ENCODE results near the gene TNFRSF6B. TPM values are rescaled to one million over a fixed set of nuclear protein-coding genes. Genes with fewer than 3 reads are reported as not detected.

Gene TNFRSF6B
- total RNA-seq, 1 donor from 2014 or later: not detected

DNA sequence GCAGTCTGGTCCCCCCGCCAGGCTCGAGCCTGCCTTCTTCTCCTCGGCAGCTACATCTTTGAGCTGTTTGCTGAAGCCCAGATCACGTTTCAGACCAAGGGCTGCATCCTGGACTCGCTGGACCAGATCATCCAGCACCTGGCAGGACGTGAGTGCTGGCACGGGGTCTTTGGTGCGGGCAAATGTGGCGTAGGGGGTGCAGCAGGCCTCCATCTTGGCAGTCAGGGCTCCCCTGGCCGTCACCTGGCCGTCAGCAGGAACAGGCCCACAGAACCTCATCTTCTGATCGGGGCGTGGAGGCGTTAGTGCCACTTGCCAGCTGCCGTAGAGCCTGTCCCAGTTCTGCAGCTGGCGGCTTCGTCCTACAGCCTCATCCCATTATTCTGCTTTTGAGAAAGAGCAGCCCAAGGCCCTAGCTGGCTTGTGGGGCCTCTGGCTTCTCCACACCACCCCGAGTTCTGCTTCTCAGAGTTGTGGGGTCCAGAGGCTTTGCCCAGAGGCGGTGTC, 16.6 kb upstream of the TNFRSF6B start:
- no peaks in the 10 kb centered on the region for H3K9me3 Mint-ChIP-seq
- peaks cover 8% of the 10 kb centered on the region for H3K36me3 Mint-ChIP-seq (ENCODE audit: low read depth)
- no peak overlapping the region for H3K27ac Mint-ChIP-seq (ENCODE audit: unreplicated experiment)
- H3K27me3 Mint-ChIP-seq (ENCODE audit: low read depth): no peaks in the 10 kb centered on the region
- H3K4me3 Mint-ChIP-seq: no peak overlapping the region
- TF ChIP-seq CTCF (conservative IDR thresholded peaks at IDR 0.05): no peak
- H3K4me1 Mint-ChIP-seq: peaks cover 6% of the 10 kb centered on the region
- no peak for DNase-seq (ENCODE audit: low read depth, low spot score)

GRCh38 chr20:63680427-63680826, 16.0 kb upstream of the TNFRSF6B start:
- Mint-ChIP-seq H3K36me3 (ENCODE audit: low read depth) (peaks cover 8% of the 10 kb centered on the region), H3K4me3 (no peak overlapping the region), H3K4me1 (peaks cover 6% of the 10 kb centered on the region), H3K27me3 (ENCODE audit: low read depth) (no peaks in the 10 kb centered on the region), H3K27ac (ENCODE audit: unreplicated experiment) (no peak overlapping the region), H3K9me3 (no peaks in the 10 kb centered on the region)
- no peak for DNase-seq (ENCODE audit: low read depth, low spot score)
- no peak for TF ChIP-seq CTCF (conservative IDR thresholded peaks at IDR 0.05)

DNA sequence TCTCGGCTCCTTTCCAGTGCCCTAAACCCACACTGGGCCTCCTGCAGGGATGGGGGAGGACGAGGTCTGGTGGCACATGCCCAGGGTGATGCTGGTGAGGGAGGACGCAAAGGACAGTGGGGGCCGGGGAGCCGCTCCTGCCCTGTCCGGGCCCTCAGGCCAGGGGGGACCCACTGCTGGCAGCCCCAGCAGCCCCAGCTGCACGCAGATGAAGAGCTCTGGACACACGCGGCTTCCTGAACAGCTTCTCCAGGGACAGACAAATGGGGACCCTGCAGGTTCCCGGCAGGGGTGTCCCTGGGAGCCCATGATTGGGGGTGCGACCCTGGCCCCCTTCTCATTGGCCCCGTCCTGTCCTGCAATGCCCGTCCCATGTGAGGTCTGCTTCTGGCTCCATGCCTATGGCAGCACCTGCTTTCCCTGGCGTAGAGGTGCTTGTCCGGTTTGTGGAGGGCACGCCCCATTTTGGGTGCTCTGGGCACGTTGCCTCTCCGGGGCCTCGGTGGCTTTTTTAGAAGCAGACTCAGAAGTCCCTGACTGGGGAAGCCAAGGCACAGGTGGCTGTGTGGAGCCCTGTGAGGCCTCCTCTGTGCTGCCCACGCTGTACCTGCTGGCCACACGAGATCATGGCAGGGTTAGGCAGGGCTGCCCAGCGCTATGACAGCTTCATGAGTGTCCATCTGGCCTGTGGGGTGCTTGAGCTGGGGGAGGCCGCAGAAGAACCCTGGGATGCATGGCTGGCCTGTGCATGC, 15.4 kb upstream of the TNFRSF6B start:
- DNase-seq (ENCODE audit: low read depth, low spot score): no peak
- H3K27me3 Mint-ChIP-seq (ENCODE audit: low read depth): no peaks in the 10 kb centered on the region
- H3K36me3 Mint-ChIP-seq (ENCODE audit: low read depth): peaks cover 8% of the 10 kb centered on the region
- H3K4me3 Mint-ChIP-seq: no peak overlapping the region
- peaks cover 6% of the 10 kb centered on the region for H3K4me1 Mint-ChIP-seq
- TF ChIP-seq CTCF (conservative IDR thresholded peaks at IDR 0.05): no peak
- no peak overlapping the region for H3K27ac Mint-ChIP-seq (ENCODE audit: unreplicated experiment)
- no peaks in the 10 kb centered on the region for H3K9me3 Mint-ChIP-seq

DNA sequence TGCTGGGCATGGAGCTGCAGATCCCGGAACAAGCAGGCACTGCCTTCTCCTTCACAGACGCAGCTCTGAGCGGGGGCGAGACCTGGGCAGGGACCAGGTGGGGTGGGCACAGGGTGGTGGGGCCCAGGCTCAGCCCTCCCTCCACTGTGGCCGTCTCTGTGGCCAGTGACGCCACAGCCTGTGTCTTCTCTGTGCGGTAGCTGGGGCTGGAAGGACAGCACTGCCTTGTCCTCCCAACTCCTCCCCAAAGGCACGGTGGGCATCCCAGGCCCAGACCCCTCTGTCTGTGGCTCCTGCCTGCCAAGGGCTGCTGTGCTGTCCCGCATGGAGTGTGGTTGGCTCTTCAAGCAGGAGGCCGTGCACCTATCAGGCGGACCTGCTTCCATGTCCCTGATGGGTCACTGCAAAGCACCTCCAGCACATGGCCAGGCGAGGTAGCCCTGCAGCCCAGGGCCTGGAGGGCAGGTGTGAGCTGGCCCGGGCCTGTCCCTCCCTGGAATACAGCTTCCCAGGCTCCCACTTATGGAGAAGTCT, 14.8 kb upstream of the TNFRSF6B start:
- H3K4me3 Mint-ChIP-seq: no peak overlapping the region
- no peak for DNase-seq (ENCODE audit: low read depth, low spot score)
- peaks cover 7% of the 10 kb centered on the region for H3K4me1 Mint-ChIP-seq
- no peaks in the 10 kb centered on the region for H3K27me3 Mint-ChIP-seq (ENCODE audit: low read depth)
- no peak for TF ChIP-seq CTCF (conservative IDR thresholded peaks at IDR 0.05)
- no peaks in the 10 kb centered on the region for H3K9me3 Mint-ChIP-seq
- H3K27ac Mint-ChIP-seq (ENCODE audit: unreplicated experiment): no peak overlapping the region
- peaks cover 6% of the 10 kb centered on the region for H3K36me3 Mint-ChIP-seq (ENCODE audit: low read depth)

GRCh38 chr20:63682384-63683139, 13.9 kb upstream of the TNFRSF6B start:
- Mint-ChIP-seq H3K27me3 (ENCODE audit: low read depth) (no peaks in the 10 kb centered on the region), H3K4me3 (no peak overlapping the region), H3K4me1 (peaks cover 11% of the 10 kb centered on the region), H3K36me3 (ENCODE audit: low read depth) (peaks cover 6% of the 10 kb centered on the region), H3K9me3 (no peaks in the 10 kb centered on the region), H3K27ac (ENCODE audit: unreplicated experiment) (no peak overlapping the region)
- no peak for DNase-seq (ENCODE audit: low read depth, low spot score)
- no peak for TF ChIP-seq CTCF (conservative IDR thresholded peaks at IDR 0.05)

All from neural crest cell (in vitro differentiated cells).